Kidney (tissue), 14 donors: Measurements from ENCODE around the gene RNF213. TPM values are rescaled to one million over a fixed set of nuclear protein-coding genes. Genes with fewer than 3 reads are reported as not detected.

Source experiments
- DNase-seq, 5 donors: peaks; one replicate each; pipeline ENCODE4 v3.0.0-alpha.2; 2013 to 2020
- FAIRE-seq: peaks from 2 replicates; lab custom pipeline; 2012; peaks lifted over from hg19 to GRCh38; lab: Jason Lieb, UNC
- H3K27ac ChIP-seq, 2 donors: one replicate each; pipeline ENCODE4 v1.7.0; 2013; ENCODE audit warnings: low read depth in 2 of 2, low read length in 2 of 2, inconsistent platforms in 1 of 2
- H3K27me3 ChIP-seq: one replicate; pipeline ENCODE4 v1.7.1; 2013; ENCODE audit warnings: low read length, inconsistent platforms; ENCODE audit not compliant: control insufficient read depth, insufficient read depth
- H3K36me3 ChIP-seq, 3 donors: one replicate each; pipeline versions ENCODE4 v1.7.0 to v1.7.1; 2013; ENCODE audit warnings: low read length in 3 of 3, control low read depth in 1 of 3, inconsistent platforms in 1 of 3; ENCODE audit not compliant: insufficient read depth in 3 of 3, control insufficient read depth in 2 of 3
- H3K4me1 ChIP-seq, 3 donors: one replicate each; pipeline versions ENCODE4 v1.7.0 to v1.7.1; 2013; ENCODE audit warnings: low read length in 3 of 3, inconsistent platforms in 1 of 3, low read depth in 1 of 3; ENCODE audit not compliant: control insufficient read depth in 2 of 3, insufficient read depth in 2 of 3
- H3K4me3 ChIP-seq, 3 donors: one replicate each; pipeline versions ENCODE4 v1.7.0 to v1.8.1; 2013; ENCODE audit warnings: low read length in 3 of 3, control low read depth in 1 of 3, inconsistent platforms in 1 of 3
- H3K9ac ChIP-seq, 3 donors: one replicate each; pipeline versions ENCODE4 v1.7.0 to v1.7.1; 2013; ENCODE audit warnings: low read length in 3 of 3, control low read depth in 1 of 3, inconsistent platforms in 1 of 3
- H3K9me3 ChIP-seq, 3 donors: one replicate each; pipeline versions ENCODE4 v1.7.0 to v1.7.1; 2013; ENCODE audit warnings: low read length in 3 of 3, control low read depth in 1 of 3, inconsistent platforms in 1 of 3; ENCODE audit not compliant: control insufficient read depth in 2 of 3, insufficient read depth in 1 of 3
- CTCF ChIP-seq: IDR thresholded peaks from 3 replicates; pipeline ENCODE4 v1.5.1; 2012; ENCODE audit warnings: mild to moderate bottlenecking, moderate library complexity, borderline replicate concordance; ENCODE audit not compliant: insufficient read depth; ENCODE audit errors: extremely low read depth
- intact Hi-C: fragments of 100-400 bp; cut with DNase I; formaldehyde crosslinking; loops from one replicate; pipeline ENCODE4 v1.11.1; 2022
- polyA plus RNA-seq: library from polyadenylated mRNA; stranded (reverse); fragments of 350-450 nt; fragmentation: Illumina TruSeq; extraction: RNeasy Lipid Tissue Mini Kit (QIAGEN cat#74804); gene quantifications from one replicate; pipeline ENCODE4 v1.2.3, GENCODE V29; 2014; ENCODE audit warnings: low read depth, low replicate concordance; ENCODE audit not compliant: insufficient read depth
- total RNA-seq: library from RNA; stranded (reverse); fragmentation: NEBNext Ultra II Directional; extraction: Animal tissue kit (Norgen Biotek cat#: 25700); gene quantifications from one replicate; pipeline ENCODE4 v1.2.1, GENCODE V29; 2021
- donor health status: control.
- donor health status: control.
- donor health status: control.
- donor health status: control.
- donor health status: control.
- donor health status: DM: yes; HTN: yes; CAD: no.
- donor health status: Normal renal cell carcinoma (clear cell type).

RNF213 gene
- total and polyA plus RNA-seq, 2 donors from 2014 or later: 43.4 to 276 TPM

- intact Hi-C loops: no loop called here
- Histone ChIP-seq H3K36me3 (peaks cover 0 to 12% (median 2%) of the 10 kb centered on the region in 3 donors), H3K4me3 (no peak overlapping the region), H3K27ac (peak overlapping the region in 1 of 2 donors; percentile 3), H3K9me3 (no peaks in the 10 kb centered on the region), H3K4me1 (peaks cover 0 to 6% (median 0%) of the 10 kb centered on the region in 3 donors), H3K27me3 (no peaks in the 10 kb centered on the region), H3K9ac (no peak overlapping the region)
- no peak for TF ChIP-seq CTCF
- FAIRE-seq (no peak), DNase-seq (peak in 1 of 5 donors; percentile 74)
Measured at GRCh38 chr17:80277751-80278671, 17.4 kb downstream of the RNF213 start.

- H3K9ac ChIP-seq: no peak overlapping the region
- intact Hi-C loops: no loop called here
- H3K27ac ChIP-seq: no peak overlapping the region
- DNase-seq: peak in 2 of 5 donors; percentile 61 to 86
- H3K36me3 ChIP-seq: peaks cover 0 to 10% (median 4%) of the 10 kb centered on the region in 3 donors
- no peak overlapping the region for H3K4me3 ChIP-seq
- no peak for TF ChIP-seq CTCF
- no peaks in the 10 kb centered on the region for H3K27me3 ChIP-seq
- H3K9me3 ChIP-seq: no peaks in the 10 kb centered on the region
- FAIRE-seq: no peak
- peaks cover 0 to 4% (median 0%) of the 10 kb centered on the region in 3 donors for H3K4me1 ChIP-seq
Measured at GRCh38 chr17:80279895-80280294, 19.2 kb downstream of the RNF213 start.

- no peak for TF ChIP-seq CTCF
- H3K4me3 ChIP-seq: no peak overlapping the region
- no peak overlapping the region for H3K9ac ChIP-seq
- peaks cover 0 to 12% (median 6%) of the 10 kb centered on the region in 3 donors for H3K36me3 ChIP-seq
- DNase-seq (peak in 1 of 5 donors; percentile 10), FAIRE-seq (no peak)
- H3K9me3 ChIP-seq: no peaks in the 10 kb centered on the region
- intact Hi-C loops: no loop called here
- peaks cover 0 to 4% (median 0%) of the 10 kb centered on the region in 3 donors for H3K4me1 ChIP-seq
- no peak overlapping the region for H3K27ac ChIP-seq
- no peaks in the 10 kb centered on the region for H3K27me3 ChIP-seq
Measured at GRCh38 chr17:80281516-80281915, 20.9 kb downstream of the RNF213 start.
